DMS114 treated with DMSO at 0.1 percent for 48 hours (cell line): Measurements from ENCODE around the gene HIBCH.
"Not testable (repeated sequence)": the region's sequence is repeated elsewhere in the genome, so short reads cannot be mapped to it uniquely, and the experiment has no call there.

Experiments used
- DNase-seq: peaks from one replicate; lab custom pipeline; 2025; ENCODE audit not compliant: unreplicated experiment; lab: John Stamatoyannopoulos, UW

HIBCH gene

GRCh38 chr2:190311893-190312634 lies 7.6 kb downstream of the HIBCH start:
- DNase-seq = no peak

GRCh38 chr2:190308031-190308430 lies 11.6 kb downstream of the HIBCH start:
- DNase-seq = no peak

- DNase-seq = no peak
Observed at GRCh38 chr2:190304404-190304803, 15.2 kb downstream of the HIBCH start.

GRCh38 chr2:190303647-190304046 lies 16.0 kb downstream of the HIBCH start:
- DNase-seq = no peak

GRCh38 chr2:190302052-190302451 lies 17.6 kb downstream of the HIBCH start:
- DNase-seq = no peak

- DNase-seq = no peak
Observed at GRCh38 chr2:190301032-190301431, 18.6 kb downstream of the HIBCH start.

- not testable (repeated sequence) for DNase-seq
Observed at GRCh38 chr2:190297880-190298279, 21.7 kb downstream of the HIBCH start.

GRCh38 chr2:190283783-190284182 lies 35.8 kb downstream of the HIBCH start:
- DNase-seq = no peak

- DNase-seq = no peak
Observed at GRCh38 chr2:190280565-190281350, 38.9 kb downstream of the HIBCH start.

- DNase-seq = not testable (repeated sequence)
Observed at GRCh38 chr2:190279256-190280134, 40.1 kb downstream of the HIBCH start.

- peak; percentile 10 for DNase-seq
Observed at GRCh38 chr2:190277234-190278112, 42.2 kb downstream of the HIBCH start.

- DNase-seq = no peak
Observed at GRCh38 chr2:190272457-190272842, 47.2 kb downstream of the HIBCH start.

- no peak for DNase-seq
Observed at GRCh38 chr2:190271783-190272456, 47.7 kb downstream of the HIBCH start.

GRCh38 chr2:190270298-190270697 lies 49.3 kb downstream of the HIBCH start:
- DNase-seq = no peak

GRCh38 chr2:190269699-190270098 lies 49.9 kb downstream of the HIBCH start:
- not testable (repeated sequence) for DNase-seq

- no peak for DNase-seq
Observed at GRCh38 chr2:190267302-190267701, 52.3 kb downstream of the HIBCH start.

GRCh38 chr2:190266314-190266713 lies 53.3 kb downstream of the HIBCH start:
- no peak for DNase-seq

GRCh38 chr2:190261851-190262250 lies 57.8 kb downstream of the HIBCH start:
- DNase-seq = no peak

GRCh38 chr2:190256087-190256486 lies 63.5 kb downstream of the HIBCH start:
- DNase-seq = no peak

- no peak for DNase-seq
Observed at GRCh38 chr2:190255676-190256075, 64.0 kb downstream of the HIBCH start.
